SU-DHL-6 (cell line): ENCODE measurements around the gene LIME1.

Experiments
- H2AFZ ChIP-seq: fragments of 200-600 bp; sonication (generic); 2 replicates; pipeline ENCODE4 v1.6.1; 2014; ENCODE audit warnings: low read depth, mild to moderate bottlenecking, moderate library complexity, mixed read lengths, antibody characterized with exemption, low read length; ENCODE audit not compliant: severe bottlenecking
- H3F3A ChIP-seq: fragments of 200-600 bp; shearing (Covaris generic); 2 replicates; pipeline ENCODE4 v1.6.0; 2016; ENCODE audit warnings: antibody characterized with exemption, mild to moderate bottlenecking; ENCODE audit not compliant: insufficient read depth
- H3K27ac ChIP-seq: fragments of 200-600 bp; sonication (generic); 2 replicates; pipeline ENCODE4 v1.5.1; 2016; ENCODE audit warnings: low read depth, mild to moderate bottlenecking, low read length, moderate library complexity, mixed read lengths
- H3K27me3 ChIP-seq: fragments of 200-600 bp; sonication (generic), shearing (Covaris generic); 2 replicates; pipeline ENCODE4 v1.6.0; 2014; ENCODE audit warnings: mild to moderate bottlenecking, low read length
- H3K36me3 ChIP-seq: fragments of 200-600 bp; sonication (generic); 2 replicates; pipeline ENCODE4 v1.6.1; 2014; ENCODE audit warnings: mild to moderate bottlenecking, low read length, mixed read lengths
- H3K4me2 ChIP-seq: fragments of 300-600, 200-600 bp; shearing (Covaris generic), sonication (generic); 2 replicates; pipeline ENCODE4 v1.6.0; 2014; ENCODE audit warnings: low read length, low read depth, mild to moderate bottlenecking; ENCODE audit not compliant: poor library complexity, severe bottlenecking
- H3K4me3 ChIP-seq: fragments of 200-600 bp; sonication (generic); 2 replicates; pipeline ENCODE4 v1.5.1; 2014; ENCODE audit warnings: antibody characterized with exemption, low read length, mild to moderate bottlenecking, mixed read lengths; ENCODE audit not compliant: insufficient read depth, poor library complexity, severe bottlenecking
- H3K79me2 ChIP-seq: fragments of 200-600 bp; sonication (generic); 2 replicates; pipeline ENCODE4 v1.6.1; 2014; ENCODE audit warnings: mild to moderate bottlenecking, low read length, moderate library complexity; ENCODE audit not compliant: insufficient read depth
- H3K9ac ChIP-seq: fragments of 200-600 bp; sonication (generic); 2 replicates; pipeline ENCODE4 v1.7.0; 2014; ENCODE audit warnings: mild to moderate bottlenecking, low read length
- H3K9me2 ChIP-seq: fragments of 200-600 bp; sonication (generic); replicated peaks from 2 replicates; pipeline ENCODE4 v1.6.1; 2014; ENCODE audit warnings: low read length; ENCODE audit not compliant: insufficient read depth
- H3K9me3 ChIP-seq: fragments of 200-600 bp; sonication (generic); 2 replicates; pipeline ENCODE4 v1.6.1; 2014; ENCODE audit warnings: low read length, mixed read lengths; ENCODE audit not compliant: insufficient read depth
- H4K20me1 ChIP-seq: fragments of 200-600 bp; sonication (generic); 2 replicates; pipeline ENCODE4 v1.6.1; 2014; ENCODE audit warnings: low read depth, mild to moderate bottlenecking, antibody characterized with exemption, low read length, moderate library complexity, mixed read lengths
- CTCF ChIP-seq: fragments of 200-600 bp; sonication (generic); IDR thresholded peaks from one replicate; pipeline ENCODE4 v1.5.1; 2017; ENCODE audit warnings: antibody characterized with exemption, mild to moderate bottlenecking, low read length, moderate library complexity; ENCODE audit not compliant: insufficient read depth, poor library complexity, severe bottlenecking
- EZH2phosphoT487 ChIP-seq: fragments of 200-600 bp; sonication (generic), shearing (Covaris generic); conservative IDR thresholded peaks from 2 replicates; pipeline ENCODE4 v1.6.1; 2018; ENCODE audit warnings: mild to moderate bottlenecking, antibody characterized with exemption, low read length, moderate library complexity, mixed read lengths

LIME1 gene

DNA sequence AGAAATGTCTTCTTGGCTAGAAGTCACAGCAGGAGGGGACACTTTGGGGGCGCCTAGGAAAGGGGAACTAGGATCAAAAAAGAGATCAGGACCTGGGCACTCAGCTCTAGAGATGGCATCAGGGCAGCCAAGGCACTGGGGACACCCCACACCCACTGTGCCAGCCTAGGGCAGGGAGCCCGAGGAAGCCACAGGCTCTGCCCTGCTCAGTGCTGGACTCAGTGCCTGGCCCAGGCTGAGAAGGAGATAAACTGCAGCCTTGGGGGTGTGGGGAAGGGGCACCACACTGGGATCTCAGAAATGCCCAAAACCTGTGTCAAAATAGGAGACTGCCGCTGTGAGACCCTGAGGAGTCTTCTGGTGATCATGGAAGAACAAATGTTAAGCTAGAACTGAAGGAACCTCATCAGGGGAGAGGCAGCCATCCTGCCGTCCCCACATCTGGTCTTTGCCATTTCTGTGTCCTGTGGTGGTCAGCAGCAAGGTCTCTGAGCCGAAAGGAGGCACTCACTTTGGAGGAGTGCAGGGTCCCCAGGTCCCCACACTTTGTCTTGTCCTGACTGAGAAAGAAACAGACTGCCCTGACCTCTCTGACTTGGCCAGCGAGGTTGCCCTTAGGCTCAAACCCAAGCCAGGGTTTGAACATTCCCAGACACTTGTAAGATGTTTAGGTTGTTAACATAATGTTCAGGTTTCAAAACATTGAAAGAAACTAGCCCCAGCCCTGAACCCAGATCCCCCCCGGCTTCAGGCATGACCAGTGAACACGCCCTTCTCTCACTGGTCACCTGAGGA is 31.0 kb upstream of the LIME1 start:
- 0 out of 2 replicates have a peak, but pooled peaks cover 4% of the 10 kb centered on the region for H4K20me1 ChIP-seq
- H3K27ac ChIP-seq = no peak overlapping the region
- H3K36me3 ChIP-seq = peaks cover under 1% of the 10 kb centered on the region; the same call in 1 of the 2 replicates
- peaks cover 36% of the 10 kb centered on the region for H3K79me2 ChIP-seq
- H3K27me3 ChIP-seq = no peaks in the 10 kb centered on the region
- no peak overlapping the region for H3K9ac ChIP-seq
- H3K9me2 ChIP-seq = no peaks in the 10 kb centered on the region
- H3K4me2 ChIP-seq = no peak overlapping the region
- H3K9me3 ChIP-seq = no peaks in the 10 kb centered on the region
- no peak for TF ChIP-seq CTCF
- no peak for TF ChIP-seq EZH2phosphoT487
- H3K4me3 ChIP-seq = no peak overlapping the region
- H2AFZ ChIP-seq = no peak overlapping the region
- H3F3A ChIP-seq = 0 out of 2 replicates have a peak, but pooled peaks cover under 1% of the 10 kb centered on the region

- Histone ChIP-seq H3K9me2 (no peaks in the 10 kb centered on the region), H4K20me1 (0 out of 2 replicates have a peak, but pooled peaks cover 4% of the 10 kb centered on the region), H3K9me3 (no peaks in the 10 kb centered on the region), H3K36me3 (peaks cover 3% of the 10 kb centered on the region; the same call in 1 of the 2 replicates), H2AFZ (no peak overlapping the region), H3K4me2 (peak overlapping the region; percentile 68), H3K4me3 (peak overlapping the region; percentile 79), H3K27ac (no peak overlapping the region), H3K9ac (peak overlapping the region; percentile 89), H3K27me3 (no peaks in the 10 kb centered on the region), H3K79me2 (peaks cover 43% of the 10 kb centered on the region), H3F3A (0 out of 2 replicates have a peak, but pooled peaks cover 4% of the 10 kb centered on the region)
- TF ChIP-seq EZH2phosphoT487 (no peak), CTCF (no peak)
Observed at GRCh38 chr20:63706027-63706695, 30.3 kb upstream of the LIME1 start.

GRCh38 chr20:63706852-63707557 is 29.5 kb upstream of the LIME1 start:
- H2AFZ ChIP-seq = peak overlapping the region; percentile 34

More at GRCh38 chr20:63706852-63707557, 29.5 kb upstream of the LIME1 start:
- H3K9me3 ChIP-seq = no peaks in the 10 kb centered on the region
- H3K27me3 ChIP-seq = no peaks in the 10 kb centered on the region
- H3K27ac ChIP-seq = peak overlapping the region; percentile 38
- no peak for TF ChIP-seq EZH2phosphoT487
- peak; percentile 81 for TF ChIP-seq CTCF
- H3K36me3 ChIP-seq = peaks cover 11% of the 10 kb centered on the region
- no peaks in the 10 kb centered on the region for H3K9me2 ChIP-seq
- H3K79me2 ChIP-seq = peaks cover 51% of the 10 kb centered on the region
- peak overlapping the region; percentile 89 for H3K9ac ChIP-seq
- H3K4me2 ChIP-seq = peak overlapping the region; percentile 68
- H3K4me3 ChIP-seq = peak overlapping the region; percentile 79
- H4K20me1 ChIP-seq = 0 out of 2 replicates have a peak, but pooled peaks cover 4% of the 10 kb centered on the region
- H3F3A ChIP-seq = 0 out of 2 replicates have a peak, but pooled peaks cover 4% of the 10 kb centered on the region
